ENCODE data around the gene PSAPL1.

GRCh38 chr4:7410446-7410845 is 24.3 kb downstream of the PSAPL1 start:
- TF ChIP-seq EZH2 (IDR thresholded peaks at IDR 0.05; ENCODE audit: insufficient read depth, poor library complexity, severe bottlenecking) (no peak), EZH2phosphoT487 (IDR thresholded peaks at IDR 0.05; ENCODE audit: insufficient read depth, low read depth) (no peak)
